T follicular helper cell (primary cell): ENCODE results near the gene KCNMA1.

Experiments used
- DNase-seq: peaks from one replicate; pipeline ENCODE4 v3.0.0-alpha.2; 2020; ENCODE audit warnings: low read depth

KCNMA1 gene

GRCh38 chr10:77485847-77486246 is 151.8 kb downstream of the KCNMA1 start:
- no peak for DNase-seq

- DNase-seq: no peak
These were observed 155.5 kb downstream of the KCNMA1 start for GRCh38 chr10:77482072-77482471.

GRCh38 chr10:77479586-77479985 is 158.0 kb downstream of the KCNMA1 start:
- no peak for DNase-seq

- no peak for DNase-seq
These were observed 158.6 kb downstream of the KCNMA1 start for GRCh38 chr10:77478962-77479359.

- no peak for DNase-seq
These were observed 159.2 kb downstream of the KCNMA1 start for GRCh38 chr10:77478247-77478961.

GRCh38 chr10:77475522-77475921 is 162.1 kb downstream of the KCNMA1 start:
- DNase-seq: no peak

- no peak for DNase-seq
These were observed 162.7 kb downstream of the KCNMA1 start for GRCh38 chr10:77474939-77475338.

- DNase-seq: no peak
These were observed 163.2 kb downstream of the KCNMA1 start for GRCh38 chr10:77474386-77474785.

GRCh38 chr10:77472146-77472545 is 165.5 kb downstream of the KCNMA1 start:
- DNase-seq: no peak

- DNase-seq: no peak
These were observed 166.5 kb downstream of the KCNMA1 start for GRCh38 chr10:77471069-77471536.

- DNase-seq: no peak
These were observed 170.1 kb downstream of the KCNMA1 start for GRCh38 chr10:77467422-77467963.

GRCh38 chr10:77463967-77464745 is 173.5 kb downstream of the KCNMA1 start:
- DNase-seq: no peak

- DNase-seq: no peak
These were observed 174.1 kb downstream of the KCNMA1 start for GRCh38 chr10:77463499-77463898.

- no peak for DNase-seq
These were observed 175.8 kb downstream of the KCNMA1 start for GRCh38 chr10:77461636-77462296.

- no peak for DNase-seq
These were observed 177.7 kb downstream of the KCNMA1 start for GRCh38 chr10:77459905-77460304.

- DNase-seq: no peak
These were observed 178.5 kb downstream of the KCNMA1 start for GRCh38 chr10:77458986-77459590.

GRCh38 chr10:77457721-77458120 is 179.9 kb downstream of the KCNMA1 start:
- no peak for DNase-seq

- DNase-seq: no peak
These were observed 180.3 kb downstream of the KCNMA1 start for GRCh38 chr10:77457266-77457665.

GRCh38 chr10:77456414-77456813 is 181.2 kb downstream of the KCNMA1 start:
- no peak for DNase-seq

GRCh38 chr10:77455561-77455960 is 182.0 kb downstream of the KCNMA1 start:
- no peak for DNase-seq

GRCh38 chr10:77452952-77453564 is 184.6 kb downstream of the KCNMA1 start:
- DNase-seq: no peak

- DNase-seq: no peak
These were observed 185.7 kb downstream of the KCNMA1 start for GRCh38 chr10:77451886-77452285.
